ENCODE data around the gene TMEM233.

TMEM233 gene

DNA sequence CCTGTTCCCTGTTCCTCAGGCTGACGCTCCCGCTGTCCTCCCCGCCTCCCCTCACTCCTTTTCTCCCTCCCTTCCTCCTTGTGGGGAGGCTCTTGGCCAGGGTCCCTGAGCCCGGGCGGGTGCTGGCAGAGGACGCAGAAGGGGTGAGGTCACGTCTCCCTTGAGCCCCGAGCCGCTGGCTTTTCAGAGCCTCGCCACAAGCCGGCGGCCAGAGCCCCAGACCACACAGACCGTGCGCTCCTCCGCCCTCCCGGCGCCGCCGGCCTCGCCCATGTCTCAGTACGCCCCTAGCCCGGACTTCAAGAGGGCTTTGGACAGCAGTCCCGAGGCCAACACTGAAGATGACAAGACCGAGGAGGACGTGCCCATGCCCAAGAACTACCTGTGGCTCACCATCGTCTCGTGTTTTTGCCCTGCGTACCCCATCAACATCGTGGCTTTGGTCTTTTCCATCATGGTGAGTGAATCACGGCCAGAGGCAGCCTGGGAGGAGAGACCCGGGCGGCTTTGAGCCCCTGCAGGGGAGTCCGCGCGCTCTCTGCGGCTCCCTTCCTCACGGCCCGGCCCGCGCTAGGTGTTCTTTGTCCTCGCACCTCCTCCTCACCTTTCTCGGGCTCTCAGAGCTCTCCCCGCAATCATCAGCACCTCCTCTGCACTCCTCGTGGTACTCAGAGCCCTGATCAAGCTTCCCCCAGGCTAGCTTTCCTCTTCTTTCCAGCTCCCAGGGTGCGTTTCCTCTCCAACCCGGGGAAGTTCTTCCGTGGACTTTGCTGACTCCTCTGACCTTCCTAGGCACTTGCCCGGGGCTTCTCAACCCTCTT lies at the start of gene TMEM233:
Gene TMEM233 (plus strand): TSS at position 197 of the 821 bp plus-strand sequence. CDS start 75 bp downstream, at position 272.
- in situ Hi-C loops (cut with MboI; ENCODE audit: low pct_unique_long_range_greater_than_20kb, low sequenced_read_pairs): no loop called here
- DNase-seq: no peak

DNA sequence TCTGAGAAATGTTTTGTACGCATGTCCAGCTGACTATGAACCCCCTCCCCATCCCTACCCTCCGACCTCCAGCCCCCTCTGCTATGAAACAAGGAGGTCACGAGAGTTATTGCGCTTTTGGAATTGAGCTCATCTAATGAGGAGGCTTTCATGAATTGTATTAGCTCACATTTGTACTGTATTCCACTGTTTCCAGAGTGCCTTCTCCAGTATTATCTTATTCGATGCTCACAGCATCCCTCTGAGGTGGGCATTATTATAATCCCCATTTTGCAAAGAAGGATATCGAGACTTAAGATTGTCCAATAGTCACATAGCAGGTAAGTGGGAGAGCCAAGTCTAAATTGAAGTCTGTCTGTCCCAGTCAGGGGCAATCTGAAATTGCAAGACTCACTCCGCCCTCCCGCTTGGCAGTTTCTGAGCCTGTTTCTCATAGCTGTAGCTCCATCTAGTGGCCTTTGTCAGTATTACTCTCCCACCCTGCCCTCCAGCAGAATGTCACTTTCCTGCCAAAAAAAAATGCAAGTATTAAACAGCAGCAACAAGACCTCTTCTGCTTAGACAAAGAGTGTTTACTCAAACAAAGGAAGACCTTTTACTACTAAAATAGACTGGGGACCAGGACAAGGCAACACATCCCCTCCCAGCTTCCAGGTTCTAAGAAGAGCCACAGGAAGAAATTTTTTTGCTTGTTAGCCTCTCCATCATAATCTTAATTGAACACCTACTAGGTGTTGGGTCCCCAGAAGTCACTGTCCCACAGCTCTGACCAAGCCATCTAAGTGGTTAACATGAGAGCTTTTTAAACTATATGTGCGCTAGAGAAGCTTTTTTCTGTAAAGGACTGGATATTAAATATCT lies 48.6 kb upstream of the TMEM233 start:
- DNase-seq: peak; percentile 84
- in situ Hi-C loops (cut with MboI; ENCODE audit: low pct_unique_long_range_greater_than_20kb, low sequenced_read_pairs): no loop called here

GRCh38 chr12:119546340-119546739 lies 47.2 kb upstream of the TMEM233 start:
- in situ Hi-C loops (cut with MboI; ENCODE audit: low pct_unique_long_range_greater_than_20kb, low sequenced_read_pairs): no loop called here
- no peak for DNase-seq

DNA sequence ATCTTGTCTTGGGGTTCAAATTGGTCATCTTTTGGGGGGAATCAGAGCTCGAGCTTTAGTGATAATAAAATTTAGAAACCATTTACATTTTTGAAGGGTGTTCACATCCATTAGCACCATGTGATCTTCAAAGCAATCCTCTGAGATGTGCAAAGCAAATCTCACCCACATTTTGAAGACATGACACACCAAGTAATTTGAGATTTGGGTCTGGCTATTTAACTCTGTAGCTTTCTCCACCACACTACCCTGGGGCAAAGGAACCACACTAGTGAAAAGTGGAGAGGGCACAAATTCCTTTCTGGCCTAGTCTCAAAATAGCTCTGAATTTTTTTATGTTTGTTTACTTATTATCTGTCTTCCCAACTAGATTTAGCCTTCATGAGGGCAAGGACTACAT lies 46.6 kb upstream of the TMEM233 start:
- DNase-seq: no peak
- in situ Hi-C loops (cut with MboI; ENCODE audit: low pct_unique_long_range_greater_than_20kb, low sequenced_read_pairs): no loop called here

DNA sequence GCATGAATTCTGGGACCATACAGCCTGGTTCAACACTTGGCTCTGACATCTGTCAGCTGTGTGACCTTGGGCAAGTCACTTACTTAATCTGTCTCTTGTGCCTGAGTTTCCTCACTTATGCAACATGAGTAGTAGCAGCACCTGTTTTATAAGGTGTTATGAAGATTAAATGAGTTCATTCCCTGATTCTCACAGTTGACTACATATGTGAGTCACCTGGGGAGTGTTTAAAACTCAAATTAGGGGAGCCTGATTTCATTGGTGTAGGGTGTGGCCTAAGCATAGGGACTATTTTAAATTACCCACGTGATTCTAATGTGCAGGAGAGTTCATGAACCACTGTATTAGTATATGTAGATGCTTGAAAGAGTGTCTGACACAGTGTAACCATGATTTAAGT lies 36.7 kb upstream of the TMEM233 start:
- DNase-seq: no peak
- in situ Hi-C loops (cut with MboI; ENCODE audit: low pct_unique_long_range_greater_than_20kb, low sequenced_read_pairs): no loop called here

GRCh38 chr12:119565404-119565803 lies 28.2 kb upstream of the TMEM233 start:
- no peak for DNase-seq
- in situ Hi-C loops (cut with MboI; ENCODE audit: low pct_unique_long_range_greater_than_20kb, low sequenced_read_pairs): no loop called here

DNA sequence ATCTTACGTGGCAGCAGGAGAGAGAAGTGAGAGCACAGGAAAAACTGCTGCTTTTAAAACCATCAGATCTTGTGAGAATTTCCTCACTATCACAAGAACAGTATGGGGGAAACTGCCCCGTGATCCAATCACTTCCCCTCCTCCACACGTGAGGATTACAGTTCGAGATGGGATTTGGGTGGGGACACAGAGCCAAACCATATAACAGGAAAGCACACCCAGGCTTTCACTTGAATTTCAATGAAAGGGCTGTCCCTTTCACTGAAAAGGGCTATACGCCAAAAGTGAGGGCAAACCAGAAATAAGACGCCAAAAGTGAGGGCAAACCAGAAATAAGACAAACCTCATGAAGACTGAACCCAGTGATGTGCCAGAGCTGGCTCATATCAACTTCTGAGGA lies 22.8 kb upstream of the TMEM233 start:
- in situ Hi-C loops (cut with MboI; ENCODE audit: low pct_unique_long_range_greater_than_20kb, low sequenced_read_pairs): no loop called here

GRCh38 chr12:119573086-119573485 lies 20.5 kb upstream of the TMEM233 start:
- DNase-seq: no peak
- in situ Hi-C loops (cut with MboI; ENCODE audit: low pct_unique_long_range_greater_than_20kb, low sequenced_read_pairs): no loop called here

More for the DNA sequence above, 22.8 kb upstream of the TMEM233 start:
- DNase-seq: no peak

DNA sequence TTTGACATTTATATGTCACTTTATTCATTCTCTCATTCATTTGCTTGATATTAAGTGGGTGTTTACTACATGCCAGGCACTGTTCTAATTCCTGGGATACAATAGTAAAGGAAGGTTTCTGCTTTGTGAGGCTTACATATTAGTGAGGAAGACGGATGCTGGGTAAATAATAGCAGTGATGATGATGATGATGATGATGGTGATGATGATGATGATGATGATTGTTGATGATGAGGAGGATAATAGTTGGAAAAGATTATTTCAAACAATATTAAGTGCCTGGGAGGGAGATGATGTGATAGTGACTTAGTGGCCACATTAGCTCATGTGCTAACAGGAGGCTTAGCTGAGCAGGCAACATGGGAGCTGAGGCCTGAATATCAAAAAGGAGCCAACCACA lies 19.3 kb upstream of the TMEM233 start:
- in situ Hi-C loops (cut with MboI; ENCODE audit: low pct_unique_long_range_greater_than_20kb, low sequenced_read_pairs): no loop called here

GRCh38 chr12:119576118-119576810 lies 17.3 kb upstream of the TMEM233 start:
- no peak for DNase-seq
- in situ Hi-C loops (cut with MboI; ENCODE audit: low pct_unique_long_range_greater_than_20kb, low sequenced_read_pairs): no loop called here

More for the DNA sequence above, 19.3 kb upstream of the TMEM233 start:
- DNase-seq: no peak

- no peak for DNase-seq
- in situ Hi-C loops (cut with MboI; ENCODE audit: low pct_unique_long_range_greater_than_20kb, low sequenced_read_pairs): no loop called here
These were observed 16.7 kb upstream of the TMEM233 start for GRCh38 chr12:119576915-119577314.

DNA sequence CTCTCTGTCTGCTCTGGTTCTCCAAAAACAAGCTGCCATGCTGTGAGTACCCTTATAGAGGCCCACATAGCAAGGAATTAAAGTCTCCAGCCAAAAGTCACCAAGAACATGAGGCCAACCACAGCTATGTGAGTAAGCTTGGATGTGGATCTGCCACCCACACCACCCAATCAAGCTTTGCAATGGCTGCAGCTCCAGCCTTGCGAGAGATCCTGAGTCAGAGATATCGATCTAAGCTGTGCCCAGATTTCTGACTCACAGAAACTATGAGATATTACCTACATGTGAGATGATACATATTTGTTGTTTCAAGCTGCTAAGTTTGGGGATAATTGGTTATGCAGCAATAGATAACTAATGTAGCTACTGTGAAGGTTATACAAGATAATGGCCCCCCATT lies 15.5 kb upstream of the TMEM233 start:
- in situ Hi-C loops (cut with MboI; ENCODE audit: low pct_unique_long_range_greater_than_20kb, low sequenced_read_pairs): no loop called here
- DNase-seq: no peak

DNA sequence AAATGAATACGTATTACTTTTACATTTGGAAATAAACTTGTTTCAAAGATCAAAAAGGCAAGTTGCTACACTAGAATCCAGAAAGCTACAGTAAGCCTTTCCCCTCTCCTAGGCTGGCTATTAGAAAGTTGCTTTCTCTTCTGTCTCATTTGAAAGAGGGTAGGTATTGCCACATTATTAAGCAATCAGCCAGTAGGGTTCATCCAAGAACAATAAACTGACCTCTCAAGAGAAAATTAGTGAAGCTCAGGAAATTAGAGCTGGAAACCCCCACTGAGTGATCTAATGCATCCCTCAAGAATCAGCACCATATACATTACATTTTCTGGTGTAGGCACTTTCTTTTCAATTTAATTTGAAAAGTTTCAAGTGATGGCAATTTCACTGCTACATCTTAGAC lies 4.5 kb upstream of the TMEM233 start:
- in situ Hi-C loops (cut with MboI; ENCODE audit: low pct_unique_long_range_greater_than_20kb, low sequenced_read_pairs): no loop called here
- DNase-seq: no peak

GRCh38 chr12:119589634-119590033 lies 3.9 kb upstream of the TMEM233 start:
- in situ Hi-C loops (cut with MboI; ENCODE audit: low pct_unique_long_range_greater_than_20kb, low sequenced_read_pairs): no loop called here
- no peak for DNase-seq

GRCh38 chr12:119592232-119592631 lies 1.3 kb upstream of the TMEM233 start:
- in situ Hi-C loops (cut with MboI; ENCODE audit: low pct_unique_long_range_greater_than_20kb, low sequenced_read_pairs): no loop called here
- no peak for DNase-seq

DNA sequence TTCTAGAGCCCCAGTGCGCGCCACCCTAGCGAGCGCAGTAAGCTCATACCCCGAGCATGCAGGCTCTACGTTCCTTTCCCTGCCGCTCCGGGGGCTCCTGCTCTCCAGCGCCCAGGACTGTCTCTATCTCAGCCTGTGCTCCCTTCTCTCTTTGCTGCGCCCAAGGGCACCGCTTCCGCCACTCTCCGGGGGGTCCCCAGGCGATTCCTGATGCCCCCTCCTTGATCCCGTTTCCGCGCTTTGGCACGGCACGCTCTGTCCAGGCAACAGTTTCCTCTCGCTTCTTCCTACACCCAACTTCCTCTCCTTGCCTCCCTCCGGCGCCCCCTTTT lies 791 bp downstream of the TMEM233 start:
- DNase-seq: no peak

DNA sequence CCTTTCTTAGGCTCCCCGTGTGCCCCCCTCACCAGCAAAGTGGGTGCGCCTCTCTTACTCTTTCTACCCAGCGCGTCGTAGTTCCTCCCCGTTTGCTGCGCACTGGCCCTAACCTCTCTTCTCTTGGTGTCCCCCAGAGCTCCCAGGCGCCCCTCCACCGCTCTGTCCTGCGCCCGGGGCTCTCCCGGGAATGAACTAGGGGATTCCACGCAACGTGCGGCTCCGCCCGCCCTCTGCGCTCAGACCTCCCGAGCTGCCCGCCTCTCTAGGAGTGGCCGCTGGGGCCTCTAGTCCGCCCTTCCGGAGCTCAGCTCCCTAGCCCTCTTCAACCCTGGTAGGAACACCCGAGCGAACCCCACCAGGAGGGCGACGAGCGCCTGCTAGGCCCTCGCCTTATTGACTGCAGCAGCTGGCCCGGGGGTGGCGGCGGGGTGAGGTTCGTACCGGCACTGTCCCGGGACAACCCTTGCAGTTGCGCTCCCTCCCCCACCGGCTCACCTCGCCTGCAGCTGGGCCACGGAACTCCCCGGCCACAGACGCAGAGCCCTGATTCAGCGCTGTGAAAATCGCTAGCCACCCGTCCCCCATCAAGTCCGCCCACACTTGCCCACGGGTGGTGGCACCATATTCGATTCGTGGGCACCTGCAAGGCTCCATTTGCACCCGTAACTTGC lies 1.3 kb downstream of the TMEM233 start:
- in situ Hi-C loops (cut with MboI; ENCODE audit: low pct_unique_long_range_greater_than_20kb, low sequenced_read_pairs): no loop called here
- no peak for DNase-seq

More for the DNA sequence above, 791 bp downstream of the TMEM233 start:
- in situ Hi-C loops (cut with MboI; ENCODE audit: low pct_unique_long_range_greater_than_20kb, low sequenced_read_pairs): no loop called here

DNA sequence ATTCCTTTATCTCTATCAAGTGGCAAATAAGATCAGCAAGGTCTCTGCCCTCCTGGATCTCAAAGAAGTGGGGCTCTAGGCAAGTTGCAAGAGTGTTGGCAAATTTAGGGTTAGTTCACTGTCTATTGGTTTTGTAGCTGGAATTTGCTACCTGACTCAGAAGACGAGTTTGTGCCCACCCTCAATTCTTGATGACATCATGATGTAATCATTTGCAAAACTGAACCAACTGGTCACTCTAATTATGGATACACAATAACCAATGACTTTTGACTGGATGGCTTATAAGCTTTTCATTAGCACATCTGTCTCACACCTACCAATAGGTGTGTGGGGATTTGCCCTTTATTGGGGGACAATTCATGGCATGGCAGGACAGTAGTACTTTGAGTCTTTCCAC lies 4.6 kb downstream of the TMEM233 start:
- no peak for DNase-seq
- in situ Hi-C loops (cut with MboI; ENCODE audit: low pct_unique_long_range_greater_than_20kb, low sequenced_read_pairs): no loop called here
